SK-N-SH (cell line): ENCODE measurements around the gene BCR. TPM values are rescaled to one million over a fixed set of nuclear protein-coding genes. Genes with fewer than 3 reads are reported as not detected.

ENCODE experiments used
- CTCF ChIA-PET: fragments of 300-600, 350-600 bp; formaldehyde crosslinking; extraction: SDS; loops from one replicate; lab custom pipeline; 2021; lab: Yijun Ruan, JAX
- POLR2A ChIA-PET: fragments of 350-600 bp; sonication (Branson Sonifier 250); formaldehyde crosslinking; extraction: SDS; loops from one replicate; lab custom pipeline; 2020; ENCODE audit warnings: antibody characterized with exemption, inconsistent platforms; lab: Yijun Ruan, JAX
- DNase-seq: peaks from one replicate; pipeline ENCODE4 v3.0.0; 2012
- H2AFZ ChIP-seq: fragments of 200-600 bp; sonication (generic); 2 replicates; pipeline ENCODE4 v1.8.1; 2016; ENCODE audit warnings: antibody characterized with exemption, mild to moderate bottlenecking, low read depth
- H3F3A ChIP-seq: fragments of 200-600 bp; sonication (generic); replicated peaks from 2 replicates; pipeline ENCODE3; 2016; ENCODE audit warnings: antibody characterized with exemption, mild to moderate bottlenecking; ENCODE audit not compliant: insufficient read depth
- H3K27ac ChIP-seq, 2 experiments: fragments of 200-500 bp in 1 of 2; fragments of 200-600 bp in 1 of 2; sonication (Bioruptor generic) in 1 of 2; sonication (generic), shearing (Covaris generic) in 1 of 2; 2 replicates each; pipeline versions ENCODE4 v1.5.1 to v1.6.1; 2014 to 2016; ENCODE audit warnings: low read depth in 2 of 2, inconsistent platforms in 1 of 2, low read length in 1 of 2, mild to moderate bottlenecking in 1 of 2, mixed read lengths in 1 of 2
- H3K27me3 ChIP-seq: fragments of 200-600 bp; sonication (generic), shearing (Covaris generic); 2 replicates; pipeline ENCODE4 v1.6.1; 2016; ENCODE audit warnings: mixed run types; ENCODE audit not compliant: insufficient read depth
- H3K36me3 ChIP-seq, 2 experiments: fragments of 200-500 bp in 1 of 2; fragments of 200-600 bp in 1 of 2; sonication (Bioruptor generic) in 1 of 2; sonication (generic) in 1 of 2; replicated peaks in 1 of 2; 2 replicates each; pipeline versions ENCODE3 to v1.5.1; 2014 to 2016; ENCODE audit warnings: low read length in 1 of 2, mild to moderate bottlenecking in 1 of 2; ENCODE audit not compliant: insufficient read depth in 2 of 2, control insufficient read depth in 1 of 2
- H3K4me1 ChIP-seq, 2 experiments: fragments of 200-500 bp in 1 of 2; fragments of 200-600 bp in 1 of 2; sonication (Bioruptor generic) in 1 of 2; sonication (generic), shearing (Covaris generic) in 1 of 2; 2 replicates each; pipeline versions ENCODE4 v1.5.1 to v1.6.1; 2014 to 2016; ENCODE audit warnings: low read depth in 1 of 2, low read length in 1 of 2, mixed run types in 1 of 2; ENCODE audit not compliant: insufficient read depth in 2 of 2, control insufficient read depth in 1 of 2
- H3K4me2 ChIP-seq: fragments of 200-600 bp; sonication (generic), shearing (Covaris generic); 2 replicates; pipeline ENCODE4 v1.6.1; 2017; ENCODE audit warnings: mixed run types
- H3K4me3 ChIP-seq, 2 experiments: fragments of 200-500 bp in 1 of 2; fragments of 200-600 bp in 1 of 2; sonication (Bioruptor generic) in 1 of 2; sonication (generic), shearing (Covaris generic) in 1 of 2; 2 replicates each; pipeline versions ENCODE4 v1.5.1 to v1.8.1; 2014 to 2016; ENCODE audit warnings: low read depth in 2 of 2, inconsistent platforms in 1 of 2, low read length in 1 of 2, mild to moderate bottlenecking in 1 of 2, mixed read lengths in 1 of 2, moderate library complexity in 1 of 2
- H3K79me2 ChIP-seq: fragments of 200-600 bp; sonication (generic); 2 replicates; pipeline ENCODE4 v1.8.1; 2017; ENCODE audit warnings: mild to moderate bottlenecking; ENCODE audit not compliant: insufficient read depth
- H3K9ac ChIP-seq: fragments of 200-600 bp; sonication (generic); 2 replicates; pipeline ENCODE4 v1.6.1; 2017; ENCODE audit warnings: mixed run types
- H3K9me2 ChIP-seq: fragments of 200-600 bp; sonication (generic); 2 replicates; pipeline ENCODE4 v1.6.1; 2017; ENCODE audit warnings: mixed run types
- H3K9me3 ChIP-seq: fragments of 200-600 bp; sonication (generic); 2 replicates; pipeline ENCODE4 v1.6.1; 2017; ENCODE audit warnings: mixed run types, mild to moderate bottlenecking, moderate library complexity
- H4K20me1 ChIP-seq: fragments of 200-600 bp; sonication (generic); 2 replicates; pipeline ENCODE4 v1.6.1; 2017; ENCODE audit warnings: mild to moderate bottlenecking, mixed run types; ENCODE audit not compliant: insufficient read depth
- CTCF ChIP-seq: fragments of 200-600 bp; sonication (generic); IDR thresholded peaks from 2 replicates; pipeline ENCODE4 v1.6.1; 2017; ENCODE audit warnings: antibody characterized with exemption, mild to moderate bottlenecking, moderate library complexity
- ELF1 ChIP-seq: IDR thresholded peaks from 2 replicates; pipeline ENCODE4 v1.4.0; 2012
- EP300 ChIP-seq, 2 experiments: IDR thresholded peaks; 2 replicates each; pipeline versions ENCODE4 v1.4.0 to v1.6.1; 2012; ENCODE audit warnings: borderline replicate concordance in 1 of 2, low read depth in 1 of 2, low read length in 1 of 2
- EZH2phosphoT487 ChIP-seq: fragments of 200-600 bp; sonication (generic); IDR thresholded peaks from 2 replicates; pipeline ENCODE4 v1.6.1; 2017; ENCODE audit warnings: low read depth, mixed run types, mild to moderate bottlenecking, antibody characterized with exemption, moderate library complexity, borderline replicate concordance
- GABPA ChIP-seq: IDR thresholded peaks from 2 replicates; pipeline ENCODE4 v1.4.0; 2012; ENCODE audit warnings: low read depth, mild to moderate bottlenecking
- GATA2 ChIP-seq: sonication (generic); formaldehyde crosslinking; IDR thresholded peaks from 2 replicates; pipeline ENCODE4 v1.5.0; 2020; ENCODE audit warnings: mild to moderate bottlenecking, missing genetic modification reagents
- IRF3 ChIP-seq: fragments of 150-350 bp; IDR thresholded peaks from 2 replicates; pipeline ENCODE4 v1.6.1; 2016; ENCODE audit warnings: mild to moderate bottlenecking, low read depth, low read length
- MEF2A ChIP-seq: IDR thresholded peaks from 2 replicates; pipeline ENCODE4 v1.4.0; 2012; ENCODE audit warnings: low read depth, borderline replicate concordance
- MXI1 ChIP-seq: IDR thresholded peaks from 2 replicates; pipeline ENCODE4 v1.6.1; 2012; ENCODE audit warnings: mild to moderate bottlenecking, low read depth, low read length, improper control_type of control experiment
- NFIC ChIP-seq: IDR thresholded peaks from 2 replicates; pipeline ENCODE4 v1.4.0; 2012; ENCODE audit warnings: borderline replicate concordance
- PBX3 ChIP-seq: IDR thresholded peaks from 2 replicates; pipeline ENCODE4; 2012
- RAD21 ChIP-seq: IDR thresholded peaks from 2 replicates; pipeline ENCODE4 v1.6.1; 2012; ENCODE audit warnings: mild to moderate bottlenecking, low read length
- REST ChIP-seq: IDR thresholded peaks from 2 replicates; pipeline ENCODE4 v1.6.1; 2012; ENCODE audit warnings: mild to moderate bottlenecking, low read depth, low read length, moderate library complexity
- RFX5 ChIP-seq: IDR thresholded peaks from 2 replicates; pipeline ENCODE4 v1.6.1; 2012; ENCODE audit warnings: mild to moderate bottlenecking, improper control_type of control experiment, low read length
- RXRA ChIP-seq: IDR thresholded peaks from 2 replicates; pipeline ENCODE4 v1.4.0; 2012; ENCODE audit warnings: low read depth, mild to moderate bottlenecking, borderline replicate concordance
- SIN3A ChIP-seq: IDR thresholded peaks from 2 replicates; pipeline ENCODE4 v1.6.1; 2012; ENCODE audit warnings: low read depth, mild to moderate bottlenecking, low read length, moderate library complexity, borderline replicate concordance
- TEAD4 ChIP-seq: IDR thresholded peaks from 2 replicates; pipeline ENCODE4 v1.4.0; 2012; ENCODE audit warnings: mild to moderate bottlenecking, borderline replicate concordance; ENCODE audit not compliant: insufficient read depth
- USF1 ChIP-seq: IDR thresholded peaks from 2 replicates; pipeline ENCODE4 v1.4.0; 2012; ENCODE audit warnings: low read depth, borderline replicate concordance
- YY1 ChIP-seq: IDR thresholded peaks from 2 replicates; pipeline ENCODE4 v1.4.0; 2012; ENCODE audit warnings: low read depth, mild to moderate bottlenecking
- ZBTB33 ChIP-seq: IDR thresholded peaks from 2 replicates; pipeline ENCODE4 v1.4.0; 2012; ENCODE audit warnings: low read depth, borderline replicate concordance
- polyA plus RNA-seq, 3 experiments: library from polyadenylated mRNA; depleted of rRNA; stranded (reverse); fragments of >200 nt; gene quantifications; 2 replicates each; pipeline ENCODE4 v1.2.3, GENCODE V29; 2012

The BCR gene
- polyA plus RNA-seq, 1 of the 3 experiments (the other 2 are of a cell fraction) = 50.9 TPM

- H3K79me2 ChIP-seq = no peaks in the 10 kb centered on the region
- ChIA-PET POLR2A (no interaction called here), CTCF (interaction anchor here (1.1 to 3.4 kb wide), 5 partner anchors 9 to 182 kb away, joined by 3 to 31 read pairs (median 5); no protein-coding TSS in a partner anchor)
- TF ChIP-seq ELF1 (no peak), RAD21 (no peak), GABPA (no peak), USF1 (no peak), REST (no peak), MEF2A (no peak), CTCF (no peak), RXRA (no peak), EZH2phosphoT487 (no peak), MXI1 (no peak), IRF3 (no peak), PBX3 (no peak), RFX5 (no peak), EP300 (IDR thresholded peaks at IDR 0.05; ENCODE audit: borderline replicate concordance in 1 of 2, low read depth in 1 of 2, low read length in 1 of 2) (no peak), YY1 (no peak), ZBTB33 (no peak), NFIC (no peak), TEAD4 (no peak), SIN3A (no peak), GATA2 (CRISPR knock-in tag) (no peak)
- H3K4me1 ChIP-seq = peaks cover 6 to 11% of the 10 kb centered on the region in 2 experiments; a peak in 1 of 4 replicates
- H3F3A ChIP-seq = no peaks in the 10 kb centered on the region
- no peaks in the 10 kb centered on the region for H4K20me1 ChIP-seq
- H2AFZ ChIP-seq = no peak overlapping the region
- H3K27me3 ChIP-seq = no peaks in the 10 kb centered on the region
- no peaks in the 10 kb centered on the region for H3K36me3 ChIP-seq
- H3K4me3 ChIP-seq = no peak overlapping the region
- H3K9me3 ChIP-seq = no peaks in the 10 kb centered on the region
- no peak overlapping the region for H3K27ac ChIP-seq
- DNase-seq = no peak
- no peaks in the 10 kb centered on the region for H3K9me2 ChIP-seq
- no peak overlapping the region for H3K4me2 ChIP-seq
- no peak overlapping the region for H3K9ac ChIP-seq
Measured at GRCh38 chr22:23140385-23140784, 39.9 kb upstream of the BCR start.
